ENCODE data around the gene CREB5. TPM values are rescaled to one million over a fixed set of nuclear protein-coding genes. Genes with fewer than 3 reads are reported as not detected.
"Not testable (repeated sequence)": the region's sequence is repeated elsewhere in the genome, so short reads cannot be mapped to it uniquely, and the experiment has no call there.

CREB5 gene
- total RNA-seq, 2 donors from 2014 or later: 0.53 to 2.6 TPM

DNA sequence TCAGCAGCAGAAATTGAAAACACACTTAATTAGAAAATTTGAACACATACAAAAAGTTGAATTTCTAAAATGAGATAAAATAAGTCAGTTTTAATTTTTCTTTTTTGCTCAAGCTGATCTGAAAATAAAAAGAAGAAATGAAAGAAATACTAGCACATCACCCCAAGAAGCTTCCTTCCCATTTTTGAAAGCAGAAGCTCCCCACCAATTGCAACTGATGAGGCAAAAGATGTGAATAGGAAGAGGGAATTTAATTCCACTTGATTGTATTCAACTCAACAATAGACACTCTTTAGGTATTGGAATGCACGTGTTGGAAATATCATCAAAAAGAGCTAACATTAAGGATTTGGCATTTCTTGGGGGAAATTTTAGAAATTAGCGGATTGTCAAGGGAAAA lies 370.0 kb downstream of the CREB5 start:
- 88 to 94% methylated on average over 2 of the region's 2 CpGs for WGBS, 2 experiments (ENCODE audit: insufficient coverage in 1 of 2, insufficient read length in 1 of 2)
- peaks cover 24% of the 10 kb centered on the region for H3K4me1 Mint-ChIP-seq
- Histone ChIP-seq H3K4me3 (ENCODE audit: low read length) (no peak overlapping the region), H3K36me3 (ENCODE audit: control insufficient read depth, insufficient read depth, low read length) (no peaks in the 10 kb centered on the region), H3K4me1 (ENCODE audit: control insufficient read depth, insufficient read depth, low read length) (no peaks in the 10 kb centered on the region), H3K27me3 (ENCODE audit: control insufficient read depth, insufficient read depth, low read length, poor library complexity, severe bottlenecking) (no peaks in the 10 kb centered on the region), H3K9ac (ENCODE audit: extremely low read depth, low read length, poor library complexity, severe bottlenecking) (no peak overlapping the region), H3K27ac (ENCODE audit: low read depth, low read length) (no peak overlapping the region), H3K9me3 (ENCODE audit: control insufficient read depth, low read length) (no peaks in the 10 kb centered on the region)
- TF ChIP-seq, protein P1, sequence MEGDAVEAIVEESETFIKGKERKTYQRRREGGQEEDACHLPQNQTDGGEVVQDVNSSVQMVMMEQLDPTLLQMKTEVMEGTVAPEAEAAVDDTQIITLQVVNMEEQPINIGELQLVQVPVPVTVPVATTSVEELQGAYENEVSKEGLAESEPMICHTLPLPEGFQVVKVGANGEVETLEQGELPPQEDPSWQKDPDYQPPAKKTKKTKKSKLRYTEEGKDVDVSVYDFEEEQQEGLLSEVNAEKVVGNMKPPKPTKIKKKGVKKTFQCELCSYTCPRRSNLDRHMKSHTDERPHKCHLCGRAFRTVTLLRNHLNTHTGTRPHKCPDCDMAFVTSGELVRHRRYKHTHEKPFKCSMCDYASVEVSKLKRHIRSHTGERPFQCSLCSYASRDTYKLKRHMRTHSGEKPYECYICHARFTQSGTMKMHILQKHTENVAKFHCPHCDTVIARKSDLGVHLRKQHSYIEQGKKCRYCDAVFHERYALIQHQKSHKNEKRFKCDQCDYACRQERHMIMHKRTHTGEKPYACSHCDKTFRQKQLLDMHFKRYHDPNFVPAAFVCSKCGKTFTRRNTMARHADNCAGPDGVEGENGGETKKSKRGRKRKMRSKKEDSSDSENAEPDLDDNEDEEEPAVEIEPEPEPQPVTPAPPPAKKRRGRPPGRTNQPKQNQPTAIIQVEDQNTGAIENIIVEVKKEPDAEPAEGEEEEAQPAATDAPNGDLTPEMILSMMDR (conservative IDR thresholded peaks at IDR 0.05): no peak
- no peaks in the 10 kb centered on the region for H3K36me3 Mint-ChIP-seq (ENCODE audit: low read depth)
- H3K4me3 Mint-ChIP-seq: no peak overlapping the region
- H3K9me3 Mint-ChIP-seq: no peaks in the 10 kb centered on the region
- no peak for DNase-seq
- H3K27ac Mint-ChIP-seq: no peak overlapping the region
- H3K27me3 Mint-ChIP-seq (ENCODE audit: insufficient read depth): no peaks in the 10 kb centered on the region

DNA sequence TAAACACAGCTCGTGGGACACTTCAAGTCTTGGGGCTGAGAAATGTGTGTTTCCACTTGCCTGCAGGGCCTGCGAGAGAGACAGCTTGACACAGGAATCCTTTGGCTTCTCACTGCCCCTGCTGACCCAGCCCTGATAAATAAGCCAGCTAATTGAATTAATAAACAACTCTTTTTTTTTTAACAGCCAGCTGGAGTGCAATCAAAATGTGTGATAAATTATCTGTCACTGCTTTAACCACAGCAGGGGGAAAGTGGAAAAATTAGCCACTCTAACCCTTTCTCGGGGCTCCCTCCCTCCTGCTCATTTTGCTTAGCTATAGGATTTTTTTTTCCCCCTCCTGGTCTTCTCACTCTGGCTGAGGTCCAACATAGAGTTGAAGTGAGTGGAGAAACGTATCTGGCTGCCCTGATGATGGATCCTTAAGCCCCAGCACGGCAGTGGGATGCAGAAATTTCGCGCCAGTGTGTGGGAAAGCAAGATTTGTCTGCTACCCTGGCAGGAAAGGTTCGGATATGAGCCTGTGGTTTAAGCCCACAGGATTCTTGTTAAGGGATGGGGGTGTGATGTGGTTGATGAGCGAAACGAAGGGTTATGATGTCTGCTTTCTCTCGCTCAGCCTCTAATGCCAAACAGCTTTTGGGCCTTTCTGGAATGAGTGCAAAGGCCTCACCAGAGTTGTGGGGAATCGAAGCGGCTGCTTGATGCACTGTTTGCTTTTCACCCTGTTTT lies 372.0 kb downstream of the CREB5 start:
- H3K27me3 ChIP-seq (ENCODE audit: control insufficient read depth, insufficient read depth, low read length, poor library complexity, severe bottlenecking): no peaks in the 10 kb centered on the region
- H3K4me3 Mint-ChIP-seq: no peak overlapping the region
- 82 to 85% methylated on average over 7 to 13 of the region's 13 CpGs for WGBS, 2 experiments (ENCODE audit: insufficient coverage in 1 of 2, insufficient read length in 1 of 2)
- H3K36me3 Mint-ChIP-seq (ENCODE audit: low read depth): no peaks in the 10 kb centered on the region
- H3K4me1 ChIP-seq (ENCODE audit: control insufficient read depth, insufficient read depth, low read length): no peaks in the 10 kb centered on the region
- H3K4me3 ChIP-seq (ENCODE audit: low read length): no peak overlapping the region
- no peak overlapping the region for H3K9ac ChIP-seq (ENCODE audit: extremely low read depth, low read length, poor library complexity, severe bottlenecking)
- no peaks in the 10 kb centered on the region for H3K9me3 Mint-ChIP-seq
- no peaks in the 10 kb centered on the region for H3K9me3 ChIP-seq (ENCODE audit: control insufficient read depth, low read length)
- no peak overlapping the region for H3K27ac Mint-ChIP-seq
- H3K36me3 ChIP-seq (ENCODE audit: control insufficient read depth, insufficient read depth, low read length): no peaks in the 10 kb centered on the region
- TF ChIP-seq, protein P1 (conservative IDR thresholded peaks at IDR 0.05): no peak
- DNase-seq: no peak
- H3K27ac ChIP-seq (ENCODE audit: low read depth, low read length): peak overlapping the region; percentile 55
- peaks cover 24% of the 10 kb centered on the region for H3K4me1 Mint-ChIP-seq
- no peaks in the 10 kb centered on the region for H3K27me3 Mint-ChIP-seq (ENCODE audit: insufficient read depth)

DNA sequence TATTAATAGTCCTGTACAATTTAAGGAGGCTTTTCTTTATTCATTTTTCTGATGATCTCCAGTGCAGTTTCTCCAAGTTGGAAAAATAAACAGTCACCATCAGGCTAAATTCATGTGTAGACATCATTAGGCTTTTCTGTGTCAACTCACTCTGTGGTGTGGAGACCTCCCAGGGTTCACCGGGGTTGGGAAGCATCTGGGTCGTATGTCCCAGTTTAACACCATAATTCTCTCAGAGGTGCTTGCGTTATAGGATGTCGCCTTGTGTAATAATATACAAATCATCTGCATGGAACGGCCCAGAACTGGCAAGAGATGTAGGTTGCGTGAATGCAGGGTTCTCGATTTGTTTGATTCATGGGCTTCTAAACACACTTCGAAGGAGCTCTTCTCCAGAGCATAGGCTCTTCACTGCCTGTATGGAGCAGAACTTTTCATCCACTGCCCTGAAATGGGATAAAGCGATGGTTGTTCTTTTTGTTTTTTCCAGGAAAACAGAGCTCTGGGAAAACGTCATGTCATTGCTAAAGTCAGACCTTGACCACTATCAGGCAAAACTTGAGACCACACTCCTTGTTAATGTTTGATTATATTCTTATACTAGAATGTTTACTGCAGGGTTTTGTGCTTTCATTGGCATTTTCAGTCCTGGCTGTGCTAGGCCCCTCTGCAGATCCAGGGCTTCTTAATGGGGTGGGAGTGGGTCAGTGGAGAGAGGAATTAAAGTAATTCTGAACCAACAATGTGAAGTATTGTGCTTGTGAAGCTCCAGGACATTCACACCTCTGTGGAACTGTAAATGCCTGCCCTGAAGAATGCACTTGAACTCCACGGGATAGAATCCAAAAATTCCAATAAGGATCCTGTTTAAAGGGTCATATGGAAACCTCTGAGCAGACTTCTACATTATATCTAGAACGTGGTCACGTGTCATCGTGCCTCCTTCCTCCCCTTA lies 373.0 kb downstream of the CREB5 start:
- Mint-ChIP-seq H3K9me3 (no peaks in the 10 kb centered on the region), H3K4me1 (peaks cover 24% of the 10 kb centered on the region), H3K27me3 (ENCODE audit: insufficient read depth) (no peaks in the 10 kb centered on the region), H3K4me3 (no peak overlapping the region), H3K27ac (no peak overlapping the region), H3K36me3 (ENCODE audit: low read depth) (no peaks in the 10 kb centered on the region)
- DNase-seq: peak; percentile 68
- Histone ChIP-seq H3K27me3 (ENCODE audit: control insufficient read depth, insufficient read depth, low read length, poor library complexity, severe bottlenecking) (no peaks in the 10 kb centered on the region), H3K9ac (ENCODE audit: extremely low read depth, low read length, poor library complexity, severe bottlenecking) (no peak overlapping the region), H3K27ac (ENCODE audit: low read depth, low read length) (no peak overlapping the region), H3K4me1 (ENCODE audit: control insufficient read depth, insufficient read depth, low read length) (no peaks in the 10 kb centered on the region), H3K36me3 (ENCODE audit: control insufficient read depth, insufficient read depth, low read length) (no peaks in the 10 kb centered on the region), H3K9me3 (ENCODE audit: control insufficient read depth, low read length) (no peaks in the 10 kb centered on the region), H3K4me3 (ENCODE audit: low read length) (no peak overlapping the region)
- TF ChIP-seq, protein P1 (conservative IDR thresholded peaks at IDR 0.05): no peak
- WGBS, 2 experiments (ENCODE audit: insufficient coverage in 1 of 2, insufficient read length in 1 of 2): 89 to 93% methylated on average over 9 to 14 of the region's 14 CpGs

GRCh38 chr7:28786156-28786555 lies 373.8 kb downstream of the CREB5 start:
- not testable (repeated sequence) for H3K4me3 ChIP-seq (ENCODE audit: low read length); H3K27ac Mint-ChIP-seq; H3K4me3 Mint-ChIP-seq; H3K27me3 ChIP-seq (ENCODE audit: control insufficient read depth, insufficient read depth, low read length, poor library complexity, severe bottlenecking); H3K9me3 Mint-ChIP-seq; H3K9me3 ChIP-seq (ENCODE audit: control insufficient read depth, low read length); H3K4me1 ChIP-seq (ENCODE audit: control insufficient read depth, insufficient read depth, low read length); H3K36me3 Mint-ChIP-seq (ENCODE audit: low read depth); H3K27ac ChIP-seq (ENCODE audit: low read depth, low read length); H3K9ac ChIP-seq (ENCODE audit: extremely low read depth, low read length, poor library complexity, severe bottlenecking); H3K27me3 Mint-ChIP-seq (ENCODE audit: insufficient read depth); H3K36me3 ChIP-seq (ENCODE audit: control insufficient read depth, insufficient read depth, low read length); DNase-seq
- peaks cover 24% of the 10 kb centered on the region for H3K4me1 Mint-ChIP-seq
- 89 to 96% methylated on average over 1 to 5 of the region's 5 CpGs for WGBS, 2 experiments (ENCODE audit: insufficient coverage in 1 of 2, insufficient read length in 1 of 2)
